Neural cell (in vitro differentiated cells): ENCODE results near the gene UNC79.

ENCODE experiments used
- EP300 ChIP-seq: fragments of 450-650 bp; conservative IDR thresholded peaks from 2 replicates; pipeline ENCODE4 v1.6.1; 2014; ENCODE audit warnings: antibody characterized with exemption, mild to moderate bottlenecking, moderate library complexity; ENCODE audit not compliant: poor library complexity, severe bottlenecking
- EZH2 ChIP-seq: fragments of 200-600, 300-800 bp; shearing (Covaris generic), sonication (generic); IDR thresholded peaks from 2 replicates; pipeline ENCODE4 v1.6.1; 2014; ENCODE audit warnings: antibody characterized with exemption, low read length, borderline replicate concordance, mild to moderate bottlenecking; ENCODE audit not compliant: insufficient read depth, poor library complexity, severe bottlenecking
- POLR2AphosphoS5 ChIP-seq: IDR thresholded peaks from 2 replicates; pipeline ENCODE4 v1.6.1; 2012
- SMC3 ChIP-seq: fragments of 450-650 bp; conservative IDR thresholded peaks from 2 replicates; pipeline ENCODE4 v1.6.1; 2014; ENCODE audit warnings: antibody characterized with exemption, mild to moderate bottlenecking, moderate library complexity; ENCODE audit not compliant: poor library complexity
- TF ChIP-seq, protein P1 (sequence below): fragments of 450-650 bp; IDR thresholded peaks from 2 replicates; pipeline ENCODE4 v1.5.1; 2014; ENCODE audit warnings: antibody characterized with exemption, mild to moderate bottlenecking, moderate library complexity; ENCODE audit not compliant: poor library complexity, severe bottlenecking

- TF ChIP-seq, protein P1, sequence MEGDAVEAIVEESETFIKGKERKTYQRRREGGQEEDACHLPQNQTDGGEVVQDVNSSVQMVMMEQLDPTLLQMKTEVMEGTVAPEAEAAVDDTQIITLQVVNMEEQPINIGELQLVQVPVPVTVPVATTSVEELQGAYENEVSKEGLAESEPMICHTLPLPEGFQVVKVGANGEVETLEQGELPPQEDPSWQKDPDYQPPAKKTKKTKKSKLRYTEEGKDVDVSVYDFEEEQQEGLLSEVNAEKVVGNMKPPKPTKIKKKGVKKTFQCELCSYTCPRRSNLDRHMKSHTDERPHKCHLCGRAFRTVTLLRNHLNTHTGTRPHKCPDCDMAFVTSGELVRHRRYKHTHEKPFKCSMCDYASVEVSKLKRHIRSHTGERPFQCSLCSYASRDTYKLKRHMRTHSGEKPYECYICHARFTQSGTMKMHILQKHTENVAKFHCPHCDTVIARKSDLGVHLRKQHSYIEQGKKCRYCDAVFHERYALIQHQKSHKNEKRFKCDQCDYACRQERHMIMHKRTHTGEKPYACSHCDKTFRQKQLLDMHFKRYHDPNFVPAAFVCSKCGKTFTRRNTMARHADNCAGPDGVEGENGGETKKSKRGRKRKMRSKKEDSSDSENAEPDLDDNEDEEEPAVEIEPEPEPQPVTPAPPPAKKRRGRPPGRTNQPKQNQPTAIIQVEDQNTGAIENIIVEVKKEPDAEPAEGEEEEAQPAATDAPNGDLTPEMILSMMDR, result no peak
- TF ChIP-seq POLR2AphosphoS5 (no peak), SMC3 (no peak), EZH2 (no peak), EP300 (no peak)
Measured at GRCh38 chr14:93606091-93606490, 175.4 kb downstream of the UNC79 start.
